Suppressor macrophage treated with lipopolysaccharide for 1 hour (primary cell): ENCODE data around the gene KRTAP13-3.
A peak's percentile ranks its signal among the peaks of the same experiment; 100 is the strongest.

Experiments
- DNase-seq, 3 donors: peaks; one replicate each; pipeline ENCODE4 v3.0.0-alpha.2; 2020 to 2022

KRTAP13-3 gene

GRCh38 chr21:30425826-30426225 lies at the start of gene KRTAP13-3:
Gene KRTAP13-3, minus strand, starts transcription at chr21:30425926. Its CDS starts 14 bp downstream, at chr21:30425912.
- no peak for DNase-seq

GRCh38 chr21:30468900-30469714 lies 43.4 kb upstream of the KRTAP13-3 start:
- no peak for DNase-seq

- peak in 1 of 3 donors; percentile 12 for DNase-seq
These were observed 38.0 kb upstream of the KRTAP13-3 start for GRCh38 chr21:30463713-30464112.

GRCh38 chr21:30448514-30448913 lies 22.8 kb upstream of the KRTAP13-3 start:
- DNase-seq = no peak

GRCh38 chr21:30447056-30447455 lies 21.3 kb upstream of the KRTAP13-3 start:
- no peak for DNase-seq

GRCh38 chr21:30444204-30444603 lies 18.5 kb upstream of the KRTAP13-3 start:
- DNase-seq = no peak

- no peak for DNase-seq
These were observed 17.5 kb upstream of the KRTAP13-3 start for GRCh38 chr21:30443226-30443625.

GRCh38 chr21:30439975-30440374 lies 14.2 kb upstream of the KRTAP13-3 start, which contains the start of gene KRTAP15-1:
Gene KRTAP15-1, plus strand, starts transcription at chr21:30440275. Its CDS starts 53 bp downstream, at chr21:30440328.
- no peak for DNase-seq

GRCh38 chr21:30437010-30437565 lies 11.4 kb upstream of the KRTAP13-3 start:
- no peak for DNase-seq

- peak; percentile 30 to 36 (median 30) for DNase-seq
These were observed 8.4 kb upstream of the KRTAP13-3 start for GRCh38 chr21:30434033-30434631.

- no peak for DNase-seq
These were observed 4.5 kb upstream of the KRTAP13-3 start, which contains the start of gene KRTAP13-4 for GRCh38 chr21:30430170-30430655. Gene KRTAP13-4, plus strand, starts transcription at chr21:30430220. Its CDS starts 56 bp downstream, at chr21:30430276.

- DNase-seq = no peak
These were observed 1.0 kb upstream of the KRTAP13-3 start for GRCh38 chr21:30426731-30427130.

GRCh38 chr21:30415993-30416392 lies 9.7 kb downstream of the KRTAP13-3 start:
- DNase-seq = no peak

GRCh38 chr21:30408782-30409494 lies 16.8 kb downstream of the KRTAP13-3 start:
- DNase-seq = peak; percentile 6 to 29 (median 19)

- no peak for DNase-seq
These were observed 30.0 kb downstream of the KRTAP13-3 start, which contains the start of gene KRTAP13-1 for GRCh38 chr21:30395731-30396130. Gene KRTAP13-1, plus strand, starts transcription at chr21:30396031. Its CDS starts 56 bp downstream, at chr21:30396087.

- no peak for DNase-seq
These were observed 34.2 kb downstream of the KRTAP13-3 start for GRCh38 chr21:30391492-30392025.

GRCh38 chr21:30382201-30382600 lies 43.5 kb downstream of the KRTAP13-3 start:
- no peak for DNase-seq
